ENCODE measurements around the gene CKAP5.
A peak's percentile ranks its signal among the peaks of the same experiment; 100 is the strongest.

Gene CKAP5

DNA sequence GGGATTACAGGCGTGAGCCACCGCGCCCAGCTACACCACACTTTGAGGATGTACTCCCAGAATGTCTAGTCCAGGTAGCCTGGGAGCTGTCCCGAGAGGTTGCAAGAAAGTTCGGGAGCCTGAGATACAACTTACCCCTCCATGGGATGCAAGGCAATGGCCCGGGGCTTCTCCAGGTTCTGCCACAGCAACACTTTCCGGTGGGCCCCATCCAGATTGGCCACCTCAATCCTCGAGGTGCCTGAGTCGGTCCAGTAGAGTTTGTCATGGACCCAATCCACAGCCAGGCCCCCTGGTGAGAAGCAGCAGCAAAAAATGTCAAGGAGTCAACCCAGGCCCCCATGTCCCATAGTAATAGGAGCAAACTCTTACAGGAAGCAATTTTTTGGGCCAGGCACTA, 46.8 kb upstream of the CKAP5 start:
- H3K27me3 ChIP-seq (ENCODE audit: insufficient read depth, low read length), result no peaks in the 10 kb centered on the region
- no peak overlapping the region for H4K8ac ChIP-seq (ENCODE audit: low read depth, low read length)
- DNase-seq, result no peak
- H3K4me1 ChIP-seq (ENCODE audit: control insufficient read depth in 1 of 2, insufficient read depth in 2 of 2, low read length in 2 of 2), result peaks cover 4 to 13% of the 10 kb centered on the region in 2 experiments
- WGBS (ENCODE audit: extremely low coverage, insufficient coverage, insufficient read length), result no CpG with 5 or more reads among the region's 9 CpGs
- H3K9me3 ChIP-seq (ENCODE audit: insufficient read depth, low read depth, low read length), result peaks cover 2% of the 10 kb centered on the region
- no peak overlapping the region for H2BK120ac ChIP-seq (ENCODE audit: insufficient read depth, low read length, poor library complexity)
- no peak overlapping the region for H2AFZ ChIP-seq (ENCODE audit: insufficient read depth, low read length, poor library complexity)
- H3K14ac ChIP-seq (ENCODE audit: low read length), result no peak overlapping the region
- H3K79me1 ChIP-seq (ENCODE audit: low read length), result peaks cover 8% of the 10 kb centered on the region
- H2BK12ac ChIP-seq (ENCODE audit: low read length), result no peak overlapping the region
- no peak overlapping the region for H3K4me2 ChIP-seq (ENCODE audit: low read length)
- H3K4me3 ChIP-seq (ENCODE audit: low read depth, low read length), result no peak overlapping the region
- no peak overlapping the region for H2AK5ac ChIP-seq (ENCODE audit: low read length)
- no peak overlapping the region for H3K4ac ChIP-seq (ENCODE audit: low read depth, low read length)
- H3K9ac ChIP-seq (ENCODE audit: low read length), result no peak overlapping the region
- no peak overlapping the region for H2BK5ac ChIP-seq (ENCODE audit: low read depth, low read length, poor library complexity)
- H3K27ac ChIP-seq (ENCODE audit: low read depth, low read length), result no peak overlapping the region
- no peak overlapping the region for H3K18ac ChIP-seq (ENCODE audit: low read length)
- H3K36me3 ChIP-seq (ENCODE audit: control insufficient read depth in 1 of 2, insufficient read depth in 2 of 2, low read length in 2 of 2), result peaks cover 20 to 24% of the 10 kb centered on the region in 2 experiments
- H4K91ac ChIP-seq (ENCODE audit: low read depth, low read length), result no peak overlapping the region
- no peak overlapping the region for H4K12ac ChIP-seq (ENCODE audit: low read depth, low read length)
- no peaks in the 10 kb centered on the region for H3K79me2 ChIP-seq (ENCODE audit: control insufficient read depth, insufficient read depth, low read length, poor library complexity)
- H3K23ac ChIP-seq (ENCODE audit: low read length), result no peak overlapping the region

DNA sequence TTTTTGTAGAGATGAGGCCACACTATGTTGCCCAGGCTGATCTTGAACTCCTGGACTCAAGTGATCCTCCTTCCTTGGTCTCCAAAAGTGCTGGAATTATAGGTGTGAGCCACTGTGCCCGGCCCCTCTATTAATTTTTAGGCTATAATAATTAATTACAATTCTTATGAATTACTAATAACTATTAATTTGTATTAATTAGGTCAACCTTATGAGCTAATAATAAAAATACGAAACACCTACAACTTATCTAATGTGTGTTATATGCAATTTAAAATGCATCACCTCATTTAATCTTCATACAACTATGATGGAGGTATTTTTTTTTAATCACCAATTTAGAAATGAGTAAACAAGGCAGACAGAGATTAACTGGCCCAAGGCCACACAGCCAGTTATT, 46.0 kb upstream of the CKAP5 start:
- no peak overlapping the region for H3K4ac ChIP-seq (ENCODE audit: low read depth, low read length)
- no peak overlapping the region for H4K12ac ChIP-seq (ENCODE audit: low read depth, low read length)
- no peak overlapping the region for H2AFZ ChIP-seq (ENCODE audit: insufficient read depth, low read length, poor library complexity)
- no peak overlapping the region for H2BK5ac ChIP-seq (ENCODE audit: low read depth, low read length, poor library complexity)
- H2AK5ac ChIP-seq (ENCODE audit: low read length), result no peak overlapping the region
- peaks cover 20 to 24% of the 10 kb centered on the region in 2 experiments for H3K36me3 ChIP-seq (ENCODE audit: control insufficient read depth in 1 of 2, insufficient read depth in 2 of 2, low read length in 2 of 2)
- H3K18ac ChIP-seq (ENCODE audit: low read length), result no peak overlapping the region
- no peak overlapping the region for H3K4me3 ChIP-seq (ENCODE audit: low read depth, low read length)
- no peak overlapping the region for H3K23ac ChIP-seq (ENCODE audit: low read length)
- no peak overlapping the region for H3K27ac ChIP-seq (ENCODE audit: low read depth, low read length)
- H3K14ac ChIP-seq (ENCODE audit: low read length), result no peak overlapping the region
- DNase-seq, result no peak
- H3K4me1 ChIP-seq (ENCODE audit: control insufficient read depth in 1 of 2, insufficient read depth in 2 of 2, low read length in 2 of 2), result peaks cover 4 to 13% of the 10 kb centered on the region in 2 experiments
- H2BK120ac ChIP-seq (ENCODE audit: insufficient read depth, low read length, poor library complexity), result no peak overlapping the region
- H3K79me2 ChIP-seq (ENCODE audit: control insufficient read depth, insufficient read depth, low read length, poor library complexity), result no peaks in the 10 kb centered on the region
- H3K4me2 ChIP-seq (ENCODE audit: low read length), result no peak overlapping the region
- H4K8ac ChIP-seq (ENCODE audit: low read depth, low read length), result no peak overlapping the region
- H2BK12ac ChIP-seq (ENCODE audit: low read length), result no peak overlapping the region
- H3K9me3 ChIP-seq (ENCODE audit: insufficient read depth, low read depth, low read length), result peaks cover 2% of the 10 kb centered on the region
- peaks cover 8% of the 10 kb centered on the region for H3K79me1 ChIP-seq (ENCODE audit: low read length)
- no peaks in the 10 kb centered on the region for H3K27me3 ChIP-seq (ENCODE audit: insufficient read depth, low read length)
- WGBS (ENCODE audit: extremely low coverage, insufficient coverage, insufficient read length), result no CpG with 5 or more reads among the region's 2 CpGs
- H3K9ac ChIP-seq (ENCODE audit: low read length), result no peak overlapping the region
- H4K91ac ChIP-seq (ENCODE audit: low read depth, low read length), result no peak overlapping the region

- no peak overlapping the region for H2BK12ac ChIP-seq (ENCODE audit: low read length)
- H3K9ac ChIP-seq (ENCODE audit: low read length), result no peak overlapping the region
- peaks cover under 1% of the 10 kb centered on the region for H3K9me3 ChIP-seq (ENCODE audit: insufficient read depth, low read depth, low read length)
- peaks cover 0 to 2% of the 10 kb centered on the region in 2 experiments for H3K4me1 ChIP-seq (ENCODE audit: control insufficient read depth in 1 of 2, insufficient read depth in 2 of 2, low read length in 2 of 2)
- no peak overlapping the region for H2BK5ac ChIP-seq (ENCODE audit: low read depth, low read length, poor library complexity)
- H3K36me3 ChIP-seq (ENCODE audit: control insufficient read depth in 1 of 2, insufficient read depth in 2 of 2, low read length in 2 of 2), result peaks cover 22 to 24% of the 10 kb centered on the region in 2 experiments
- no peak overlapping the region for H4K91ac ChIP-seq (ENCODE audit: low read depth, low read length)
- H3K4ac ChIP-seq (ENCODE audit: low read depth, low read length), result no peak overlapping the region
- H3K79me2 ChIP-seq (ENCODE audit: control insufficient read depth, insufficient read depth, low read length, poor library complexity), result no peaks in the 10 kb centered on the region
- WGBS (ENCODE audit: extremely low coverage, insufficient coverage, insufficient read length), result no CpG with 5 or more reads among the region's 2 CpGs
- peaks cover under 1% of the 10 kb centered on the region for H3K79me1 ChIP-seq (ENCODE audit: low read length)
- H3K27me3 ChIP-seq (ENCODE audit: insufficient read depth, low read length), result no peaks in the 10 kb centered on the region
- H4K8ac ChIP-seq (ENCODE audit: low read depth, low read length), result no peak overlapping the region
- no peak overlapping the region for H3K4me3 ChIP-seq (ENCODE audit: low read depth, low read length)
- H3K4me2 ChIP-seq (ENCODE audit: low read length), result no peak overlapping the region
- no peak overlapping the region for H3K23ac ChIP-seq (ENCODE audit: low read length)
- H3K27ac ChIP-seq (ENCODE audit: low read depth, low read length), result no peak overlapping the region
- no peak overlapping the region for H3K18ac ChIP-seq (ENCODE audit: low read length)
- no peak for DNase-seq
- H2AK5ac ChIP-seq (ENCODE audit: low read length), result no peak overlapping the region
- H3K14ac ChIP-seq (ENCODE audit: low read length), result no peak overlapping the region
- H2BK120ac ChIP-seq (ENCODE audit: insufficient read depth, low read length, poor library complexity), result no peak overlapping the region
- H2AFZ ChIP-seq (ENCODE audit: insufficient read depth, low read length, poor library complexity), result no peak overlapping the region
- H4K12ac ChIP-seq (ENCODE audit: low read depth, low read length), result no peak overlapping the region
Observed at GRCh38 chr11:46890665-46891064, 44.6 kb upstream of the CKAP5 start.

GRCh38 chr11:46889689-46890475, 43.8 kb upstream of the CKAP5 start:
- H3K4me3 ChIP-seq (ENCODE audit: low read depth, low read length), result no peak overlapping the region
- no peaks in the 10 kb centered on the region for H3K9me3 ChIP-seq (ENCODE audit: insufficient read depth, low read depth, low read length)
- H2AK5ac ChIP-seq (ENCODE audit: low read length), result no peak overlapping the region
- H3K4me1 ChIP-seq (ENCODE audit: control insufficient read depth in 1 of 2, insufficient read depth in 2 of 2, low read length in 2 of 2), result peaks cover 0 to 2% of the 10 kb centered on the region in 2 experiments
- no peak overlapping the region for H3K9ac ChIP-seq (ENCODE audit: low read length)
- H3K27ac ChIP-seq (ENCODE audit: low read depth, low read length), result no peak overlapping the region
- H3K18ac ChIP-seq (ENCODE audit: low read length), result no peak overlapping the region
- H3K36me3 ChIP-seq (ENCODE audit: control insufficient read depth in 1 of 2, insufficient read depth in 2 of 2, low read length in 2 of 2), result peaks cover 15 to 22% of the 10 kb centered on the region in 2 experiments
- no peak overlapping the region for H3K14ac ChIP-seq (ENCODE audit: low read length)
- no peaks in the 10 kb centered on the region for H3K79me1 ChIP-seq (ENCODE audit: low read length)
- no peak overlapping the region for H2AFZ ChIP-seq (ENCODE audit: insufficient read depth, low read length, poor library complexity)
- H2BK5ac ChIP-seq (ENCODE audit: low read depth, low read length, poor library complexity), result no peak overlapping the region
- H4K12ac ChIP-seq (ENCODE audit: low read depth, low read length), result no peak overlapping the region
- peak; percentile 63 to 91 for DNase-seq
- H3K23ac ChIP-seq (ENCODE audit: low read length), result no peak overlapping the region
- H3K4me2 ChIP-seq (ENCODE audit: low read length), result no peak overlapping the region
- H2BK120ac ChIP-seq (ENCODE audit: insufficient read depth, low read length, poor library complexity), result no peak overlapping the region
- no peak overlapping the region for H3K4ac ChIP-seq (ENCODE audit: low read depth, low read length)
- no peaks in the 10 kb centered on the region for H3K79me2 ChIP-seq (ENCODE audit: control insufficient read depth, insufficient read depth, low read length, poor library complexity)
- no CpG with 5 or more reads among the region's 23 CpGs for WGBS (ENCODE audit: extremely low coverage, insufficient coverage, insufficient read length)
- no peak overlapping the region for H2BK12ac ChIP-seq (ENCODE audit: low read length)
- no peak overlapping the region for H4K8ac ChIP-seq (ENCODE audit: low read depth, low read length)
- no peaks in the 10 kb centered on the region for H3K27me3 ChIP-seq (ENCODE audit: insufficient read depth, low read length)
- no peak overlapping the region for H4K91ac ChIP-seq (ENCODE audit: low read depth, low read length)
